OCI-LY7 (cell line): ENCODE results near the gene CORO1C.

Experiments
- CTCF ChIP-seq: fragments of 200-600 bp; sonication (generic); conservative IDR thresholded peaks from 2 replicates; pipeline ENCODE4 v1.5.1; 2014; ENCODE audit warnings: mild to moderate bottlenecking, antibody characterized with exemption, low read length, moderate library complexity, mixed read lengths
- EZH2phosphoT487 ChIP-seq: fragments of 200-600 bp; sonication (generic); IDR thresholded peaks from 2 replicates; pipeline ENCODE4 v1.6.1; 2018; ENCODE audit warnings: low read depth, borderline replicate concordance, mild to moderate bottlenecking, mixed run types, antibody characterized with exemption, low read length, moderate library complexity, mixed read lengths

GRCh38 chr12:108653082-108653516, 78.2 kb downstream of the CORO1C start:
- no peak for TF ChIP-seq EZH2phosphoT487
- no peak for TF ChIP-seq CTCF
